GM21576 (cell line): ENCODE data around the gene COX6B2.

ENCODE experiments used
- ATAC-seq: cut with Tn5 transposase; IDR thresholded peaks from one replicate; pipeline ENCODE4 v1.9.1; 2021; ENCODE audit warnings: mild to moderate bottlenecking, moderate library complexity; ENCODE audit not compliant: unreplicated experiment

Gene COX6B2

GRCh38 chr19:55362990-55363716 is 8.6 kb upstream of the COX6B2 start, which contains the start of gene GARIN5B:
TSS of gene GARIN5B (minus strand) at chr19:55363260. CDS start at chr19:55363066, 194 bp downstream.
- no peak for ATAC-seq

- no peak for ATAC-seq
Observed at GRCh38 chr19:55362174-55362989, 7.9 kb upstream of the COX6B2 start.

GRCh38 chr19:55360902-55361301 is 6.4 kb upstream of the COX6B2 start:
- ATAC-seq = no peak

GRCh38 chr19:55358943-55359908 is 4.7 kb upstream of the COX6B2 start:
- ATAC-seq = no peak

GRCh38 chr19:55358493-55358892 is 4.0 kb upstream of the COX6B2 start:
- ATAC-seq = no peak

GRCh38 chr19:55355213-55355821 is 798 bp upstream of the COX6B2 start:
- no peak for ATAC-seq

GRCh38 chr19:55353803-55354697 is 469 bp downstream of the COX6B2 start:
- ATAC-seq = no peak

- ATAC-seq = no peak
Observed at GRCh38 chr19:55353356-55353802, 1.1 kb downstream of the COX6B2 start.

- ATAC-seq = no peak
Observed at GRCh38 chr19:55352549-55353145, 1.9 kb downstream of the COX6B2 start.

- no peak for ATAC-seq
Observed at GRCh38 chr19:55352040-55352439, 2.5 kb downstream of the COX6B2 start.

GRCh38 chr19:55350620-55351315 is 3.8 kb downstream of the COX6B2 start:
- no peak for ATAC-seq

- no peak for ATAC-seq
Observed at GRCh38 chr19:55348317-55349034, 6.0 kb downstream of the COX6B2 start.

GRCh38 chr19:55347442-55348009 is 7.0 kb downstream of the COX6B2 start:
- ATAC-seq = no peak

GRCh38 chr19:55346725-55347441 is 7.6 kb downstream of the COX6B2 start:
- no peak for ATAC-seq

- ATAC-seq = no peak
Observed at GRCh38 chr19:55345818-55346724, 8.4 kb downstream of the COX6B2 start.
